Left ventricle myocardium inferior (tissue), 1 donor: ENCODE data around the gene ARL15. TPM values are rescaled to one million over a fixed set of nuclear protein-coding genes. Genes with fewer than 3 reads are reported as not detected.

Experiments used
- DNase-seq: peaks from one replicate; pipeline ENCODE4 v3.0.0-alpha.2; 2020
- H3K27ac ChIP-seq: fragments of 200-600 bp; replicated peaks from 2 replicates; pipeline ENCODE4 v1.8.0; 2021
- H3K27me3 ChIP-seq: fragments of 200-600 bp; 2 replicates; pipeline ENCODE4 v1.8.0; 2021; ENCODE audit warnings: low read depth
- H3K36me3 ChIP-seq: fragments of 200-600 bp; 2 replicates; pipeline ENCODE4 v1.8.0; 2021
- H3K4me1 ChIP-seq: fragments of 200-600 bp; 2 replicates; pipeline ENCODE4 v1.8.0; 2021
- H3K4me3 ChIP-seq: fragments of 200-600 bp; 2 replicates; pipeline ENCODE4 v1.8.0; 2021; ENCODE audit warnings: mild to moderate bottlenecking, moderate library complexity
- H3K9me3 ChIP-seq: fragments of 200-600 bp; replicated peaks from 2 replicates; pipeline ENCODE4 v1.8.0; 2021
- CTCF ChIP-seq: fragments of 200-600 bp; IDR thresholded peaks from 2 replicates; pipeline ENCODE4 v1.8.0; 2021; ENCODE audit warnings: antibody characterized with exemption, mild to moderate bottlenecking, borderline replicate concordance
- intact Hi-C: fragments of 100-400 bp; cut with micrococcal nuclease; formaldehyde crosslinking; loops from one replicate; pipeline ENCODE4 v1.11.0; 2022
- total RNA-seq: library from RNA; stranded (reverse); fragmentation: NEBNext Ultra II Directional; extraction: Animal tissue kit (Norgen Biotek cat#: 25700); gene quantifications from one replicate; pipeline ENCODE4 v1.2.1, GENCODE V29; 2021
- donor health status: DM: no; HTN: yes; CAD: no; lungs with severe emphysema.

Gene ARL15
- total RNA-seq, 1 donor from 2014 or later = 18.2 TPM

- Histone ChIP-seq H3K36me3 (no peaks in the 10 kb centered on the region), H3K9me3 (no peaks in the 10 kb centered on the region), H3K27ac (no peak overlapping the region), H3K4me3 (no peak overlapping the region), H3K4me1 (no peaks in the 10 kb centered on the region), H3K27me3 (no peaks in the 10 kb centered on the region)
- no peak for DNase-seq
- TF ChIP-seq CTCF = no peak
- intact Hi-C loops = no loop called here
Measured at GRCh38 chr5:54326662-54327270, 16.4 kb upstream of the ARL15 start.

- no peak overlapping the region for H3K27ac ChIP-seq
- TF ChIP-seq CTCF = no peak
- no peaks in the 10 kb centered on the region for H3K9me3 ChIP-seq
- H3K36me3 ChIP-seq = no peaks in the 10 kb centered on the region
- H3K4me3 ChIP-seq = no peak overlapping the region
- intact Hi-C loops = no loop called here
- no peaks in the 10 kb centered on the region for H3K27me3 ChIP-seq
- DNase-seq = no peak
- H3K4me1 ChIP-seq = no peaks in the 10 kb centered on the region
Measured at GRCh38 chr5:54325610-54326311, 15.4 kb upstream of the ARL15 start.

- no peak for TF ChIP-seq CTCF
- Histone ChIP-seq H3K27me3 (no peaks in the 10 kb centered on the region), H3K27ac (no peak overlapping the region), H3K36me3 (no peaks in the 10 kb centered on the region), H3K9me3 (no peaks in the 10 kb centered on the region), H3K4me3 (no peak overlapping the region), H3K4me1 (no peaks in the 10 kb centered on the region)
- DNase-seq = no peak
- intact Hi-C loops = no loop called here
Measured at GRCh38 chr5:54325272-54325609, 14.9 kb upstream of the ARL15 start.

GRCh38 chr5:54324651-54325271 lies 14.4 kb upstream of the ARL15 start:
- Histone ChIP-seq H3K27ac (no peak overlapping the region), H3K9me3 (no peaks in the 10 kb centered on the region), H3K4me3 (no peak overlapping the region), H3K36me3 (no peaks in the 10 kb centered on the region), H3K27me3 (no peaks in the 10 kb centered on the region), H3K4me1 (no peaks in the 10 kb centered on the region)
- no peak for TF ChIP-seq CTCF
- DNase-seq = no peak
- intact Hi-C loops = no loop called here

- TF ChIP-seq CTCF = no peak
- no peaks in the 10 kb centered on the region for H3K36me3 ChIP-seq
- no peak for DNase-seq
- no peak overlapping the region for H3K27ac ChIP-seq
- H3K9me3 ChIP-seq = no peaks in the 10 kb centered on the region
- intact Hi-C loops = no loop called here
- H3K27me3 ChIP-seq = no peaks in the 10 kb centered on the region
- H3K4me1 ChIP-seq = no peaks in the 10 kb centered on the region
- no peak overlapping the region for H3K4me3 ChIP-seq
Measured at GRCh38 chr5:54323495-54323894, 13.1 kb upstream of the ARL15 start.
